K562 (cell line): ENCODE data around the gene ILF2. TPM values are rescaled to one million over a fixed set of nuclear protein-coding genes. Genes with fewer than 3 reads are reported as not detected.
A peak's percentile ranks its signal among the peaks of the same experiment; 100 is the strongest.

ENCODE experiments used
- ARID1B ChIP-seq: fragments of 450-650 bp; IDR thresholded peaks from 2 replicates; pipeline ENCODE4 v1.6.1; 2016; ENCODE audit warnings: antibody characterized with exemption, mild to moderate bottlenecking, inconsistent platforms
- ELF4 ChIP-seq: fragments of 450-650 bp; formaldehyde crosslinking; IDR thresholded peaks from 2 replicates; pipeline ENCODE4 v1.4.0; 2022; ENCODE audit warnings: missing genetic modification characterization
- HDAC6 ChIP-seq: IDR thresholded peaks from 2 replicates; pipeline ENCODE4 v1.6.1; 2012; ENCODE audit warnings: low read depth, mild to moderate bottlenecking, control low read depth, inconsistent platforms, low read length, moderate library complexity
- MAZ ChIP-seq, 2 experiments: fragments of 450-650 bp in 1 of 2; sonication (generic) in 1 of 2; formaldehyde crosslinking; IDR thresholded peaks in 1 of 2; conservative IDR thresholded peaks in 1 of 2; 2 replicates each; pipeline versions ENCODE4 v1.4.0 to v1.5.0; 2020; ENCODE audit warnings: mild to moderate bottlenecking in 1 of 2, missing genetic modification reagents in 1 of 2
- MCM2 ChIP-seq: fragments of 450-650 bp; IDR thresholded peaks from 2 replicates; pipeline ENCODE4 v1.6.1; 2017; ENCODE audit warnings: low read depth, mild to moderate bottlenecking
- RUNX1 ChIP-seq: sonication (generic); IDR thresholded peaks from 2 replicates; pipeline ENCODE4 v1.6.1; 2016; ENCODE audit warnings: antibody characterized with exemption, low read depth
- SIX5 ChIP-seq, 2 experiments: IDR thresholded peaks; 2 replicates each; pipeline ENCODE4 v1.6.1; 2011; ENCODE audit warnings: low read length in 2 of 2, borderline replicate concordance in 1 of 2, low read depth in 1 of 2, mild to moderate bottlenecking in 1 of 2, moderate library complexity in 1 of 2; ENCODE audit not compliant: insufficient read depth in 1 of 2
- SMAD4 ChIP-seq: fragments of 250-450 bp; sonication (Bioruptor Pico); conservative IDR thresholded peaks from 2 replicates; pipeline ENCODE4 v1.8.0; 2021; ENCODE audit warnings: inconsistent platforms, mild to moderate bottlenecking, moderate library complexity
- SMARCC2 ChIP-seq: fragments of 450-650 bp; IDR thresholded peaks from 2 replicates; pipeline ENCODE4 v1.6.1; 2017; ENCODE audit warnings: antibody characterized with exemption, moderate library complexity, mild to moderate bottlenecking, low read depth
- STAT5B ChIP-seq: fragments of 250-450 bp; sonication (Bioruptor Pico); IDR thresholded peaks from 2 replicates; pipeline ENCODE4 v1.8.0; 2021; ENCODE audit warnings: mild to moderate bottlenecking, inconsistent platforms
- TFAM ChIP-seq: fragments of 250-450 bp; sonication (Bioruptor Pico); conservative IDR thresholded peaks from 2 replicates; pipeline ENCODE4 v1.5.0; 2021; ENCODE audit warnings: mild to moderate bottlenecking, moderate library complexity
- ZNF175 ChIP-seq: fragments of 200-800 bp; sonication (Bioruptor generic); IDR thresholded peaks from 2 replicates; pipeline ENCODE4 v1.6.1; 2016; ENCODE audit warnings: low read depth, mild to moderate bottlenecking, missing genetic modification characterization, missing compliant biosample characterization
- ZNF232 ChIP-seq: sonication (generic); formaldehyde crosslinking; IDR thresholded peaks from 2 replicates; pipeline ENCODE4 v1.8.0; 2022; ENCODE audit warnings: mild to moderate bottlenecking, missing genetic modification reagents
- ZNF785 ChIP-seq: fragments of 250-450 bp; sonication (Bioruptor Pico); IDR thresholded peaks from 2 replicates; pipeline ENCODE4 v1.4.0; 2020; ENCODE audit warnings: mild to moderate bottlenecking
- polyA plus RNA-seq, 8 experiments: library from polyadenylated mRNA; depleted of rRNA in 4 of 8; stranded (reverse) in 5 of 8; unstranded in 3 of 8; fragments of >200 nt; fragmentation: Nextera tagmentation in 2 of 8; fragmentation: Illumina TruSeq in 1 of 8; extraction: Ambion mirVana in 2 of 8; extraction: Trizol in 1 of 8; gene quantifications; 2 replicates each; pipeline versions ENCODE4 v1.2.1 to v1.2.3, GENCODE V29; 2011 to 2014; ENCODE audit warnings: inconsistent platforms in 1 of 8, missing spikeins in 1 of 8
- total RNA-seq, 7 experiments: library from RNA; depleted of rRNA in 6 of 7; stranded (reverse); fragments of >200 nt in 6 of 7; fragmentation: Illumina TruSeq in 2 of 7; extraction: Trizol in 2 of 7; gene quantifications; 2 replicates each; pipeline versions ENCODE4 v1.2.1 to v1.2.3, GENCODE V29; 2011 to 2021; ENCODE audit warnings: low replicate concordance in 1 of 7
- TF ChIP-seq, protein P1 (sequence below): fragments of 250-450 bp; sonication (Bioruptor Pico); IDR thresholded peaks from 2 replicates; pipeline ENCODE4 v1.5.0; 2020; ENCODE audit warnings: mild to moderate bottlenecking, borderline replicate concordance
- TF ChIP-seq, protein P2 (sequence below): sonication (generic); formaldehyde crosslinking; IDR thresholded peaks from 2 replicates; pipeline ENCODE4 v1.8.0; 2022; ENCODE audit warnings: missing genetic modification reagents, mild to moderate bottlenecking, moderate library complexity, borderline replicate concordance
- TF ChIP-seq, protein P3 (sequence below): fragments of 450-650 bp; IDR thresholded peaks from 2 replicates; pipeline ENCODE4 v1.6.1; 2017; ENCODE audit warnings: antibody characterized with exemption, mild to moderate bottlenecking

ILF2 gene
- total and polyA plus RNA-seq, 9 of the 15 experiments (the other 6 are each of a cell fraction or from before 2014, with no cell fraction given): 282 to 726 (median 474) TPM

DNA sequence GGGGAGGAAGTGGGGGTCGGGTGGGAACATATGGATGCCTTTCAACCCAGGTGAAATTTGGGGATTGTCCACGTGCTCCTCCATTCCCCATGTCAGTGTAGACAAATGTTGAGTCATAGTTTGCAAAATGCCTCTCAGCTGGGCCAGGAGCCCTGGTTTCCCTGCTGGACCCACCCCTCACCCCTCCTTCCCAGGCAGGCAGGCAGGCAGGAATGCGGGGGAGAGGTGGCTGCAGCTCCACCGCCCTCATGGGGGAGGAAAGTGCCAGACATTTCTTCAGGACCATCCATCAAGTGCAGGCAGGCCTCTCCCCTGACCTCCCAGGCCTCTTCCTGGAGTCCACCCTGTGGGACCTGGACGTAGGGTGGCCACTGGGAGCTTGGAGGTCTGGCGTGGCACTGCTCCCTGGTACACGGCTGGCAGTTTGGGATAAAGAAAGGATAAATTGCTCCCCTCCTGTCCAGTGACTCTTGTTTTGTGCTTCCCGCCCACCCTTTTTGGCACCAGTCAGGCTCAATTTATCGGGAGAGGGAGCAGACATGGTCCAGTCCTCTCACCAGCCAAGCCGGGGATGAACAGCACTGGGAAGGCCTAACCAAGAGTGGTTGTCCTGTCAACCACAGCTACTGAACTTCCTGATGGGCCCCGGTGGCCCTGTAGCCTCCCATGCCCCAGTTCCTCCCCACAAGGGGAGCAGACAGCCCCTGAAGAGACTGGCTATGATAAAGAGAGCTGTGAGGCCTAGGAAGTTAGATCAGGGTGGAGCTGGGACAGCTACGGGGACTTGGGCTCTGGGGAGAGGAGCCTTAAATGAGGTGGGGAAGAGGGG lies 26.6 kb upstream of the ILF2 start (continued):
- TF ChIP-seq ZNF175 (CRISPR knock-in tag): no peak
- TF ChIP-seq SMARCC2: no peak
- no peak for TF ChIP-seq ELF4 (CRISPR knock-in tag)
- TF ChIP-seq SIX5 (IDR thresholded peaks at IDR 0.05; ENCODE audit: borderline replicate concordance in 1 of 2, insufficient read depth in 1 of 2, low read depth in 1 of 2, low read length in 2 of 2): no peak
- TF ChIP-seq HDAC6: no peak
- TF ChIP-seq, protein P1, sequence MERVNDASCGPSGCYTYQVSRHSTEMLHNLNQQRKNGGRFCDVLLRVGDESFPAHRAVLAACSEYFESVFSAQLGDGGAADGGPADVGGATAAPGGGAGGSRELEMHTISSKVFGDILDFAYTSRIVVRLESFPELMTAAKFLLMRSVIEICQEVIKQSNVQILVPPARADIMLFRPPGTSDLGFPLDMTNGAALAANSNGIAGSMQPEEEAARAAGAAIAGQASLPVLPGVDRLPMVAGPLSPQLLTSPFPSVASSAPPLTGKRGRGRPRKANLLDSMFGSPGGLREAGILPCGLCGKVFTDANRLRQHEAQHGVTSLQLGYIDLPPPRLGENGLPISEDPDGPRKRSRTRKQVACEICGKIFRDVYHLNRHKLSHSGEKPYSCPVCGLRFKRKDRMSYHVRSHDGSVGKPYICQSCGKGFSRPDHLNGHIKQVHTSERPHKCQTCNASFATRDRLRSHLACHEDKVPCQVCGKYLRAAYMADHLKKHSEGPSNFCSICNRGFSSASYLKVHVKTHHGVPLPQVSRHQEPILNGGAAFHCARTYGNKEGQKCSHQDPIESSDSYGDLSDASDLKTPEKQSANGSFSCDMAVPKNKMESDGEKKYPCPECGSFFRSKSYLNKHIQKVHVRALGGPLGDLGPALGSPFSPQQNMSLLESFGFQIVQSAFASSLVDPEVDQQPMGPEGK: no peak
- no peak for TF ChIP-seq STAT5B (CRISPR knock-in tag)
- TF ChIP-seq SMAD4 (CRISPR knock-in tag): peak; percentile 92
- TF ChIP-seq MAZ (CRISPR knock-in tag; conservative IDR thresholded peaks at IDR 0.05 in 1 of 2, IDR thresholded peaks at IDR 0.05 in 1 of 2): peak; percentile 46 to 68; a peak in 2 of 4 replicates
- no peak for TF ChIP-seq ZNF785 (CRISPR knock-in tag)
- no peak for TF ChIP-seq TFAM (CRISPR knock-in tag)
- TF ChIP-seq MCM2: no peak
- TF ChIP-seq, protein P2, sequence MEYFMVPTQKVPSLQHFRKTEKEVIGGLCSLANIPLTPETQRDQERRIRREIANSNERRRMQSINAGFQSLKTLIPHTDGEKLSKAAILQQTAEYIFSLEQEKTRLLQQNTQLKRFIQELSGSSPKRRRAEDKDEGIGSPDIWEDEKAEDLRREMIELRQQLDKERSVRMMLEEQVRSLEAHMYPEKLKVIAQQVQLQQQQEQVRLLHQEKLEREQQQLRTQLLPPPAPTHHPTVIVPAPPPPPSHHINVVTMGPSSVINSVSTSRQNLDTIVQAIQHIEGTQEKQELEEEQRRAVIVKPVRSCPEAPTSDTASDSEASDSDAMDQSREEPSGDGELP (CRISPR knock-in tag): peak; percentile 93
- peak; percentile 77 for TF ChIP-seq ARID1B
- TF ChIP-seq, protein P3, sequence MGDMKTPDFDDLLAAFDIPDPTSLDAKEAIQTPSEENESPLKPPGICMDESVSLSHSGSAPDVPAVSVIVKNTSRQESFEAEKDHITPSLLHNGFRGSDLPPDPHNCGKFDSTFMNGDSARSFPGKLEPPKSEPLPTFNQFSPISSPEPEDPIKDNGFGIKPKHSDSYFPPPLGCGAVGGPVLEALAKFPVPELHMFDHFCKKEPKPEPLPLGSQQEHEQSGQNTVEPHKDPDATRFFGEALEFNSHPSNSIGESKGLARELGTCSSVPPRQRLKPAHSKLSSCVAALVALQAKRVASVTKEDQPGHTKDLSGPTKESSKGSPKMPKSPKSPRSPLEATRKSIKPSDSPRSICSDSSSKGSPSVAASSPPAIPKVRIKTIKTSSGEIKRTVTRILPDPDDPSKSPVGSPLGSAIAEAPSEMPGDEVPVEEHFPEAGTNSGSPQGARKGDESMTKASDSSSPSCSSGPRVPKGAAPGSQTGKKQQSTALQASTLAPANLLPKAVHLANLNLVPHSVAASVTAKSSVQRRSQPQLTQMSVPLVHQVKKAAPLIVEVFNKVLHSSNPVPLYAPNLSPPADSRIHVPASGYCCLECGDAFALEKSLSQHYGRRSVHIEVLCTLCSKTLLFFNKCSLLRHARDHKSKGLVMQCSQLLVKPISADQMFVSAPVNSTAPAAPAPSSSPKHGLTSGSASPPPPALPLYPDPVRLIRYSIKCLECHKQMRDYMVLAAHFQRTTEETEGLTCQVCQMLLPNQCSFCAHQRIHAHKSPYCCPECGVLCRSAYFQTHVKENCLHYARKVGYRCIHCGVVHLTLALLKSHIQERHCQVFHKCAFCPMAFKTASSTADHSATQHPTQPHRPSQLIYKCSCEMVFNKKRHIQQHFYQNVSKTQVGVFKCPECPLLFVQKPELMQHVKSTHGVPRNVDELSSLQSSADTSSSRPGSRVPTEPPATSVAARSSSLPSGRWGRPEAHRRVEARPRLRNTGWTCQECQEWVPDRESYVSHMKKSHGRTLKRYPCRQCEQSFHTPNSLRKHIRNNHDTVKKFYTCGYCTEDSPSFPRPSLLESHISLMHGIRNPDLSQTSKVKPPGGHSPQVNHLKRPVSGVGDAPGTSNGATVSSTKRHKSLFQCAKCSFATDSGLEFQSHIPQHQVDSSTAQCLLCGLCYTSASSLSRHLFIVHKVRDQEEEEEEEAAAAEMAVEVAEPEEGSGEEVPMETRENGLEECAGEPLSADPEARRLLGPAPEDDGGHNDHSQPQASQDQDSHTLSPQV: peak; percentile 85
- no peak for TF ChIP-seq RUNX1
- TF ChIP-seq ZNF232 (CRISPR knock-in tag): no peak
